GM12801 (cell line): ENCODE measurements around the gene NUDT2.

ENCODE experiments used
- CTCF ChIP-seq: IDR thresholded peaks from one replicate; pipeline ENCODE4 v1.5.1; 2011; ENCODE audit warnings: control low read depth; ENCODE audit not compliant: insufficient read length; ENCODE audit errors: extremely low read depth

NUDT2 gene

GRCh38 chr9:34311499-34312185, 17.7 kb upstream of the NUDT2 start:
- TF ChIP-seq CTCF = no peak

DNA sequence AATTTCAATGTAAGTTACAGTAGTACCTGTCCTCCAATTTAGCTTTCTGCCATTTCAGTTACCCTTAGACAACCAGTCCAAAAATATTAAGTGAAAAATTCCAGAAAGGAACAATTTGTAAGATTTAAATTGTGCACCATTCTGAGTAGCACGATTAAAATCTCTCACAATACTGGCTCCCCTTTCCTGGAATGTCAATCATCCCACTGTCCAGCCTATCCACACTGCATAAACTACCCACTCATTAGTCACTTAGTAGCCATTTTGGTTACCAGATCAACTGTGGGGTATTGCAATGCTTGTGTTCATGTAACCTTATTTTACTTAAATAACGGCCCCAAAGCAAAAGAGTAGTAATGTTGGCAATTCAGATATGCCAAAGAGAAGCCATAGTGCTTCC, 11.9 kb upstream of the NUDT2 start:
- no peak for TF ChIP-seq CTCF

GRCh38 chr9:34318163-34318790, 11.1 kb upstream of the NUDT2 start:
- TF ChIP-seq CTCF = no peak

DNA sequence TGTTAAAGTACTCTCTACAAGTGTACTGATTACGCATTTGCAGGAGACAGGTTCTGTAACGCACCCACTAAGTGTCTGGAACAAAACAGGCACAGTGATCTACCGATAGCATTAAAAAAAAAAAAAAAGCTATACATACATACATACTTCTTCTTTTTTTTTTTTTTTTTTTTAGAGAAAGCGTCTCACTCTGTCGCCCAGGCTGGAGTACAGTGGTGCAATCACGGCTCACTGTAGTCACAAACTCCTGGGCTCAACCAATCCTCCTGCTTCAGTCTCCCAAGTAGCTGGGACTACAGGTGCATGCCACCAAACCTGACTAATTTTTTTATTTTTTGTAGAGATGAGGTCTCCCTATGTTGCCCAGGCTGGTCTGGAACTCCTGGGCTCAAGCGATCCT, 7.9 kb upstream of the NUDT2 start:
- TF ChIP-seq CTCF = no peak

DNA sequence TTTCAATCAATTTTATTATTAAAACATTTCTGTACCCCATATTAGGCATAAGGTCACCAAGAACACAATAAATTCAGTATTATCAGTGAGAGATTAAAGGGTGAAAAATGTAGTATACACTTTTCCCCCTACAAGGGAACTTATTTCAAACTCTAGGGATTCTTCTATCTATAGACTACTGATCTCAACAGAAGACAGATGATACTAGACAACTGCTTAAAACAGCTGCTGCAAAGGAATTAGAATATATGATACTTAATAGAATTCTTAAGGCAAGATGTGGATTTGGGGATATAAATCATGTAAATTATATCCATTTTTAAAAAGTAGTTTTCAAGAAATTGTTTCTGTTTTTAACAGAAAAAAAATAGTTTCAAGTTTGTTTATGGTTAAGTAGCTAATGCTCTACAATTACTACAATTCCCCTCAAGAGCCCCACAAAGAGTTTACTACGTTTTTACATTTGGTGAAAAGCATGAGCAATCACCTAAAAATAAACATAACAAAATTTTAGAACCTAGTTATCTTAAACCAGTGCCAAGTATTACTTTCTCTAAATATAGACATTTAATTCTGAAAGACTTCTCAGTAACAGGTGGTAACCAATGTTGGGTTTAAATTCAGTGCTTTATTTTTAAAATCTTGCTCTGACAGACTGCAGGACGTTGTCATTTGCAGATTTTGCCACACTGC, 6.3 kb upstream of the NUDT2 start:
- no peak for TF ChIP-seq CTCF

- no peak for TF ChIP-seq CTCF
Measured at GRCh38 chr9:34326690-34327089, 2.7 kb upstream of the NUDT2 start.

DNA sequence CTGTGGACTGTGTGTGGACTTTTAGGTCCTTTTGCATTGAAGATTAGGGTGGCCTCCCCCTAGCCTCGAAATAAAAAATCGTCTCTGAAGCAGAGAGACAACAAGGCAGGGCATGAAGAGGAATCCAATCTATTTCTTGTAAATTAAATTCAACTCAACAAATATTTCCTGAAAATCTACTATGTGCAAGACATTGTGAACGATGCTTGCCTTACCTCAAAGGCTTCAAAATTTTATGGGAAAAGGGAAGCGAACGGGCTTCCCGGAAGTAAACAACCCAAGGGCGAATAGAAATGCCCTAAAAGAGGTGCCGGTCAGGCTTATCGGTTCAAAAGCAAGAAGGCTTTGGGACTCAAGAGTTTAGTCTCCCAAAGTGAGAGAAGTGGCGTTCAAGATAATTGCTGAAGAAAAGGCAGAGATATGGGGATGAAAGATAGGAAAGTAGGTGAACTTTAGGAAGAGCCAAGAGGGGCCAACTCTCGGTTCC, 826 bp upstream of the NUDT2 start:
- TF ChIP-seq CTCF = no peak
